ENCODE results near the gene VWA5B2.

Gene VWA5B2

GRCh38 chr3:184275381-184275701, 46.0 kb downstream of the VWA5B2 start:
- TF ChIP-seq MAX (IDR thresholded peaks at IDR 0.05; ENCODE audit: low read depth, low read length) (no peak), POLR2A (IDR thresholded peaks at IDR 0.05; ENCODE audit: extremely low read depth, insufficient read length) (no peak), MYC (IDR thresholded peaks at IDR 0.05; ENCODE audit: low read depth, low read length) (no peak)
- TF ChIP-seq, protein P1, sequence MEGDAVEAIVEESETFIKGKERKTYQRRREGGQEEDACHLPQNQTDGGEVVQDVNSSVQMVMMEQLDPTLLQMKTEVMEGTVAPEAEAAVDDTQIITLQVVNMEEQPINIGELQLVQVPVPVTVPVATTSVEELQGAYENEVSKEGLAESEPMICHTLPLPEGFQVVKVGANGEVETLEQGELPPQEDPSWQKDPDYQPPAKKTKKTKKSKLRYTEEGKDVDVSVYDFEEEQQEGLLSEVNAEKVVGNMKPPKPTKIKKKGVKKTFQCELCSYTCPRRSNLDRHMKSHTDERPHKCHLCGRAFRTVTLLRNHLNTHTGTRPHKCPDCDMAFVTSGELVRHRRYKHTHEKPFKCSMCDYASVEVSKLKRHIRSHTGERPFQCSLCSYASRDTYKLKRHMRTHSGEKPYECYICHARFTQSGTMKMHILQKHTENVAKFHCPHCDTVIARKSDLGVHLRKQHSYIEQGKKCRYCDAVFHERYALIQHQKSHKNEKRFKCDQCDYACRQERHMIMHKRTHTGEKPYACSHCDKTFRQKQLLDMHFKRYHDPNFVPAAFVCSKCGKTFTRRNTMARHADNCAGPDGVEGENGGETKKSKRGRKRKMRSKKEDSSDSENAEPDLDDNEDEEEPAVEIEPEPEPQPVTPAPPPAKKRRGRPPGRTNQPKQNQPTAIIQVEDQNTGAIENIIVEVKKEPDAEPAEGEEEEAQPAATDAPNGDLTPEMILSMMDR (IDR thresholded peaks at IDR 0.05; ENCODE audit: low read depth, low read length): no peak
- no peak for DNase-seq (ENCODE audit: low read depth)
- H3K4me3 ChIP-seq (ENCODE audit: low read depth, low read length): no peak overlapping the region

DNA sequence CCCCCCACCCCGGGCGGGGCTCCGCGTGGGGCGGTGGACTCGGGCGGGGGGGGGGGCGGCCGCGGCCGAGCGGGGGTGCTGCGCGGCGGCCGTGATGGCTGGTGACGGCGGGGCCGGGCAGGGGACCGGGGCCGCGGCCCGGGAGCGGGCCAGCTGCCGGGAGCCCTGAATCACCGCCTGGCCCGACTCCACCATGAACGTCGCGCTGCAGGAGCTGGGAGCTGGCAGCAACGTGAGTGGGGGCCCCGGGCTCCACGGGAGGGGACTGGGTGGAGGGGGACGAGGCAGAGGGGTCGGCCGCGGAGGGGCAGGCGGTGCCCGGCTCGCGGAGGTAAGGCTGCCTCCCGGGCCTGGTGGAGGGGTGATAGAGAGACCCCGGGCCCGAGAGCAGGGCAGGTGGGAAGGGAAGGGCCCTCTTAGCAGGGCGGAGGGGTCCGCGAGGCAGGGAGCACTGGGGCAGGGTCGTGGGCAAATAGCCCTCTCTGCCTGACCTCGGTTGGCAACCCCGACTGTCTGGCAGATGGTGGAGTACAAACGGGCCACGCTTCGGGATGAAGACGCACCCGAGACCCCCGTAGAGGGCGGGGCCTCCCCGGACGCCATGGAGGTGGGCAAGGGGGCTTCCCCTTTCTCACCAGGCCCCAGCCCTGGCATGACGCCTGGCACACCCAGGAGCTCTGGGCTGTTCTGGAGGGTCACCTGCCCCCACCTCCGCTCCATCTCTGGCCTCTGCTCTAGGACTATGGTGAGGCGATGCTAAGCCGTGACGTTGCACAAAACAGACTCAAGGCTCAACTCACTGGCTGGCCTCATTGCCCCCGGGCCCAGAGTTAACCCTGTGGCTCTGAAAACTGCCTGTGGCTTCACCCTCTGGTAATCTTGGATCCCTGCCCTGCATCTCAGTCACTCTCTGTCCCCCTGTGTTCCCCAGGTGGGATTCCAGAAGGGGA, 46.9 kb downstream of the VWA5B2 start, which contains the start of gene ECE2:
Gene ECE2, plus strand, starts transcription at position 62 of the 950 bp plus-strand sequence. Its CDS starts 132 bp downstream, at position 194.
- DNase-seq (ENCODE audit: low read depth): no peak
- H3K4me3 ChIP-seq (ENCODE audit: low read depth, low read length): no peak within 1 kb of the TSS
- TF ChIP-seq MAX (IDR thresholded peaks at IDR 0.05; ENCODE audit: low read depth, low read length) (no peak), POLR2A (IDR thresholded peaks at IDR 0.05; ENCODE audit: extremely low read depth, insufficient read length) (no peak), MYC (IDR thresholded peaks at IDR 0.05; ENCODE audit: low read depth, low read length) (no peak)
- TF ChIP-seq, protein P1 (IDR thresholded peaks at IDR 0.05; ENCODE audit: low read depth, low read length): no peak

DNA sequence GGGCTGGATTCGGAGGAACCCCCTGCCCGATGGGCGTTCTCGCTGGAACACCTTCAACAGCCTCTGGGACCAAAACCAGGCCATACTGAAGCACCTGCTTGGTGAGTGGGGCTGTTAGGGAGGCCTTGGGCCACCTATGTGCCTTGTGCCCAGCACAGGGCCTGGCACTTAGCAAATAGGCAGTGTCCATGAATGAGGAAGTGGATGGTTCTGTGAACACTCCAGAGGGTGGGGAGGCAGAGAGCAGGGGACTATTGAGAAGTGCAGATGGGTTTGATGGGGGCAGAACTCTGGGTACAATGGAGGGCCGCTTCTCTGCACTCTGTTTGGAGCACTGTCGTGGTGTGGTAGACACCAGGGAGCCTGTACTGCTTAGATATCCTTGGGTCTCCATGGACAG, 48.0 kb downstream of the VWA5B2 start:
- no peak overlapping the region for H3K4me3 ChIP-seq (ENCODE audit: low read depth, low read length)
- DNase-seq (ENCODE audit: low read depth): no peak
- TF ChIP-seq POLR2A (IDR thresholded peaks at IDR 0.05; ENCODE audit: extremely low read depth, insufficient read length) (no peak), MYC (IDR thresholded peaks at IDR 0.05; ENCODE audit: low read depth, low read length) (no peak), MAX (IDR thresholded peaks at IDR 0.05; ENCODE audit: low read depth, low read length) (no peak)
- TF ChIP-seq, protein P1 (IDR thresholded peaks at IDR 0.05; ENCODE audit: low read depth, low read length): no peak

DNA sequence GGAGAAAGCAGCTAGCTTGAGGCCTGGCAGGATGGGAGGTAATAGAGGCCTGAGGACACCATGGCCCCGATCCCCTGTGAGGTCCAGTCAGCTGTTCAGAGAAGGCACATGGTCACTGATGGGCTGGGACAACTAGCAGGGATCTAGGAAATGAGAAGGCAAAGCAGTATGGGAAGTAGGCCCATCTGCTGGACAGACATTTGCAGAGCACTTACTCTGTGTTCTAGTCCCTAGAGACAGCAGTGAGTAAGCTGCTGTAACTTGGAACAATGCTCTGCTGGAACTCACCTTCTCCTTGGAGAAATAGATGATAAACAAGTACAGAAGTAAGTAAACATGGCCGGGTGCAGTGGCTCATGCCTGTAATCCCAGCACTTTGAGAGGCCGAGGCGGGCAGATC, 53.6 kb downstream of the VWA5B2 start:
- TF ChIP-seq, protein P1 (IDR thresholded peaks at IDR 0.05; ENCODE audit: low read depth, low read length): no peak
- TF ChIP-seq MYC (IDR thresholded peaks at IDR 0.05; ENCODE audit: low read depth, low read length) (no peak), MAX (IDR thresholded peaks at IDR 0.05; ENCODE audit: low read depth, low read length) (no peak), POLR2A (IDR thresholded peaks at IDR 0.05; ENCODE audit: extremely low read depth, insufficient read length) (no peak)
- peak; percentile 32 for DNase-seq (ENCODE audit: low read depth)
- no peak overlapping the region for H3K4me3 ChIP-seq (ENCODE audit: low read depth, low read length)

- no peak for TF ChIP-seq MAX (IDR thresholded peaks at IDR 0.05; ENCODE audit: low read depth, low read length)
- TF ChIP-seq POLR2A (IDR thresholded peaks at IDR 0.05; ENCODE audit: extremely low read depth, insufficient read length): no peak
- TF ChIP-seq, protein P1 (IDR thresholded peaks at IDR 0.05; ENCODE audit: low read depth, low read length): no peak
- TF ChIP-seq MYC (IDR thresholded peaks at IDR 0.05; ENCODE audit: low read depth, low read length): no peak
- no peak for DNase-seq (ENCODE audit: low read depth)
Observed at GRCh38 chr3:184283681-184284080, 54.3 kb downstream of the VWA5B2 start.

More at GRCh38 chr3:184283681-184284080, 54.3 kb downstream of the VWA5B2 start:
- no peak overlapping the region for H3K4me3 ChIP-seq (ENCODE audit: low read depth, low read length)
